ENCODE results near the gene ANGPTL1.

ANGPTL1 gene

GRCh38 chr1:178810585-178810984 is 60.3 kb downstream of the ANGPTL1 start:
- DNase-seq: no peak
- no peak overlapping the region for H2BK15ac ChIP-seq (ENCODE audit: low read depth, poor library complexity, severe bottlenecking)
- no peak overlapping the region for H4K8ac ChIP-seq (ENCODE audit: low read length)
- H2BK120ac ChIP-seq (ENCODE audit: low read depth, low read length): no peak overlapping the region
- no peaks in the 10 kb centered on the region for H3K9me3 ChIP-seq (ENCODE audit: control insufficient read depth, low read length)
- H2AFZ ChIP-seq (ENCODE audit: low read depth, low read length): no peak overlapping the region
- H3K18ac ChIP-seq (ENCODE audit: low read depth in 1 of 2, low read length in 2 of 2): no peak overlapping the region
- H2AK5ac ChIP-seq (ENCODE audit: low read length, severe bottlenecking): no peak overlapping the region
- peaks cover 26% of the 10 kb centered on the region for H3K79me1 ChIP-seq (replicated peaks; ENCODE audit: low read length, poor library complexity, severe bottlenecking)
- no peak overlapping the region for H2BK5ac ChIP-seq (ENCODE audit: low read depth, low read length, poor library complexity, severe bottlenecking)
- no peak overlapping the region for H3K4me2 ChIP-seq (ENCODE audit: low read length, poor library complexity, severe bottlenecking)
- no peak overlapping the region for H2BK12ac ChIP-seq (ENCODE audit: low read length in 2 of 2)
- no peak overlapping the region for H3K27ac ChIP-seq (ENCODE audit: low read length, poor library complexity, severe bottlenecking)
- H3K23ac ChIP-seq (ENCODE audit: low read length in 2 of 2): no peak overlapping the region
- H3K9ac ChIP-seq (ENCODE audit: low read length): no peak overlapping the region
- peaks cover 2% of the 10 kb centered on the region for H3K4me1 ChIP-seq (ENCODE audit: control insufficient read depth, insufficient read depth, low read depth, low read length)
- no peaks in the 10 kb centered on the region for H3K27me3 ChIP-seq (ENCODE audit: control insufficient read depth in 1 of 2, insufficient read depth in 1 of 2, low read length in 2 of 2)
- H3K14ac ChIP-seq (ENCODE audit: low read length in 2 of 2): no peak overlapping the region
- no peak overlapping the region for H4K91ac ChIP-seq (ENCODE audit: low read length)
- H3K4ac ChIP-seq (ENCODE audit: low read depth in 1 of 2, low read length in 2 of 2): no peak overlapping the region
- no peak overlapping the region for H3K4me3 ChIP-seq (ENCODE audit: insufficient read depth in 1 of 2, low read depth in 1 of 2, low read length in 2 of 2)
- H3K36me3 ChIP-seq (ENCODE audit: control insufficient read depth in 1 of 2, insufficient read depth in 2 of 2, low read depth in 1 of 2, low read length in 2 of 2): peaks cover 10 to 73% of the 10 kb centered on the region in 2 experiments

- Histone ChIP-seq H4K8ac (ENCODE audit: low read length) (no peak overlapping the region), H3K4me1 (ENCODE audit: control insufficient read depth, insufficient read depth, low read depth, low read length) (peaks cover 2% of the 10 kb centered on the region), H2BK15ac (ENCODE audit: low read depth, poor library complexity, severe bottlenecking) (no peak overlapping the region), H3K9ac (ENCODE audit: low read length) (no peak overlapping the region), H3K27me3 (ENCODE audit: control insufficient read depth in 1 of 2, insufficient read depth in 1 of 2, low read length in 2 of 2) (no peaks in the 10 kb centered on the region), H3K4me2 (ENCODE audit: low read length, poor library complexity, severe bottlenecking) (no peak overlapping the region), H2BK12ac (ENCODE audit: low read length in 2 of 2) (no peak overlapping the region), H3K4me3 (ENCODE audit: insufficient read depth in 1 of 2, low read depth in 1 of 2, low read length in 2 of 2) (no peak overlapping the region), H2AFZ (ENCODE audit: low read depth, low read length) (no peak overlapping the region), H3K18ac (ENCODE audit: low read depth in 1 of 2, low read length in 2 of 2) (no peak overlapping the region), H2AK5ac (ENCODE audit: low read length, severe bottlenecking) (no peak overlapping the region), H3K36me3 (ENCODE audit: control insufficient read depth in 1 of 2, insufficient read depth in 2 of 2, low read depth in 1 of 2, low read length in 2 of 2) (peaks cover 10 to 58% of the 10 kb centered on the region in 2 experiments), H2BK5ac (ENCODE audit: low read depth, low read length, poor library complexity, severe bottlenecking) (no peak overlapping the region), H2BK120ac (ENCODE audit: low read depth, low read length) (no peak overlapping the region), H3K79me1 (replicated peaks; ENCODE audit: low read length, poor library complexity, severe bottlenecking) (peaks cover 20% of the 10 kb centered on the region), H3K27ac (ENCODE audit: low read length, poor library complexity, severe bottlenecking) (no peak overlapping the region), H3K4ac (ENCODE audit: low read depth in 1 of 2, low read length in 2 of 2) (no peak overlapping the region), H3K23ac (ENCODE audit: low read length in 2 of 2) (no peak overlapping the region), H3K9me3 (ENCODE audit: control insufficient read depth, low read length) (no peaks in the 10 kb centered on the region), H3K14ac (ENCODE audit: low read length in 2 of 2) (no peak overlapping the region), H4K91ac (ENCODE audit: low read length) (no peak overlapping the region)
- no peak for DNase-seq
- 94% methylated on average over 3 of the region's 3 CpGs for WGBS
Measured at GRCh38 chr1:178808529-178808928, 62.3 kb downstream of the ANGPTL1 start.

GRCh38 chr1:178806665-178807300 is 64.1 kb downstream of the ANGPTL1 start:
- Histone ChIP-seq H3K18ac (ENCODE audit: low read depth in 1 of 2, low read length in 2 of 2) (no peak overlapping the region), H3K4me2 (ENCODE audit: low read length, poor library complexity, severe bottlenecking) (no peak overlapping the region), H3K4me3 (ENCODE audit: insufficient read depth in 1 of 2, low read depth in 1 of 2, low read length in 2 of 2) (no peak overlapping the region), H3K79me1 (replicated peaks; ENCODE audit: low read length, poor library complexity, severe bottlenecking) (peaks cover 19% of the 10 kb centered on the region), H3K27ac (ENCODE audit: low read length, poor library complexity, severe bottlenecking) (no peak overlapping the region), H4K8ac (ENCODE audit: low read length) (no peak overlapping the region), H3K23ac (ENCODE audit: low read length in 2 of 2) (no peak overlapping the region), H2AFZ (ENCODE audit: low read depth, low read length) (no peak overlapping the region), H3K9ac (ENCODE audit: low read length) (no peak overlapping the region), H3K4ac (ENCODE audit: low read depth in 1 of 2, low read length in 2 of 2) (no peak overlapping the region), H3K4me1 (ENCODE audit: control insufficient read depth, insufficient read depth, low read depth, low read length) (peaks cover 2% of the 10 kb centered on the region), H3K27me3 (ENCODE audit: control insufficient read depth in 1 of 2, insufficient read depth in 1 of 2, low read length in 2 of 2) (no peaks in the 10 kb centered on the region), H4K91ac (ENCODE audit: low read length) (no peak overlapping the region), H3K36me3 (ENCODE audit: control insufficient read depth in 1 of 2, insufficient read depth in 2 of 2, low read depth in 1 of 2, low read length in 2 of 2) (peaks cover 10 to 60% of the 10 kb centered on the region in 2 experiments), H3K9me3 (ENCODE audit: control insufficient read depth, low read length) (no peaks in the 10 kb centered on the region), H2BK15ac (ENCODE audit: low read depth, poor library complexity, severe bottlenecking) (no peak overlapping the region), H2BK5ac (ENCODE audit: low read depth, low read length, poor library complexity, severe bottlenecking) (no peak overlapping the region), H2AK5ac (ENCODE audit: low read length, severe bottlenecking) (no peak overlapping the region), H2BK12ac (ENCODE audit: low read length in 2 of 2) (no peak overlapping the region), H2BK120ac (ENCODE audit: low read depth, low read length) (no peak overlapping the region), H3K14ac (ENCODE audit: low read length in 2 of 2) (no peak overlapping the region)
- no peak for DNase-seq
- WGBS: 94% methylated on average over 3 of the region's 9 CpGs

- Histone ChIP-seq H3K23ac (ENCODE audit: low read length in 2 of 2) (no peak overlapping the region), H2AK5ac (ENCODE audit: low read length, severe bottlenecking) (no peak overlapping the region), H3K14ac (ENCODE audit: low read length in 2 of 2) (no peak overlapping the region), H3K27me3 (ENCODE audit: control insufficient read depth in 1 of 2, insufficient read depth in 1 of 2, low read length in 2 of 2) (no peaks in the 10 kb centered on the region), H3K9ac (ENCODE audit: low read length) (no peak overlapping the region), H2BK12ac (ENCODE audit: low read length in 2 of 2) (no peak overlapping the region), H3K36me3 (ENCODE audit: control insufficient read depth in 1 of 2, insufficient read depth in 2 of 2, low read depth in 1 of 2, low read length in 2 of 2) (peaks cover 2 to 59% of the 10 kb centered on the region in 2 experiments), H2BK5ac (ENCODE audit: low read depth, low read length, poor library complexity, severe bottlenecking) (no peak overlapping the region), H3K4me1 (ENCODE audit: control insufficient read depth, insufficient read depth, low read depth, low read length) (no peaks in the 10 kb centered on the region), H3K79me1 (replicated peaks; ENCODE audit: low read length, poor library complexity, severe bottlenecking) (peaks cover 15% of the 10 kb centered on the region), H4K8ac (ENCODE audit: low read length) (no peak overlapping the region), H3K4ac (ENCODE audit: low read depth in 1 of 2, low read length in 2 of 2) (no peak overlapping the region), H3K18ac (ENCODE audit: low read depth in 1 of 2, low read length in 2 of 2) (no peak overlapping the region), H4K91ac (ENCODE audit: low read length) (no peak overlapping the region), H2BK120ac (ENCODE audit: low read depth, low read length) (no peak overlapping the region), H2AFZ (ENCODE audit: low read depth, low read length) (no peak overlapping the region), H2BK15ac (ENCODE audit: low read depth, poor library complexity, severe bottlenecking) (no peak overlapping the region), H3K4me3 (ENCODE audit: insufficient read depth in 1 of 2, low read depth in 1 of 2, low read length in 2 of 2) (no peak overlapping the region), H3K27ac (ENCODE audit: low read length, poor library complexity, severe bottlenecking) (no peak overlapping the region), H3K9me3 (ENCODE audit: control insufficient read depth, low read length) (no peaks in the 10 kb centered on the region), H3K4me2 (ENCODE audit: low read length, poor library complexity, severe bottlenecking) (no peak overlapping the region)
- WGBS: 87% methylated on average over 1 of the region's 3 CpGs
- no peak for DNase-seq
Measured at GRCh38 chr1:178802873-178803272, 68.0 kb downstream of the ANGPTL1 start.

Data from mesenchymal stem cell (in vitro differentiated cells and primary cell).